Astrocyte (in vitro differentiated cells and primary cell): ENCODE data around the gene CCNA1. TPM values are rescaled to one million over a fixed set of nuclear protein-coding genes. Genes with fewer than 3 reads are reported as not detected.

Source experiments
- DNase-seq: peaks from one replicate; pipeline ENCODE4 v3.0.0-alpha.2; 2010; ENCODE audit warnings: low read depth
- FAIRE-seq: peaks from 2 replicates; lab custom pipeline; 2011; peaks lifted over from hg19 to GRCh38; lab: Jason Lieb, UNC
- H2AFZ ChIP-seq: 2 replicates; pipeline ENCODE4 v1.6.0; 2012; ENCODE audit warnings: low read depth, low read length, inconsistent platforms
- H3K27ac ChIP-seq: 2 replicates; pipeline ENCODE4 v1.5.1; 2011; ENCODE audit warnings: low read depth, low read length, inconsistent platforms
- H3K27me3 ChIP-seq: 2 replicates; pipeline ENCODE4 v1.6.0; 2011; ENCODE audit warnings: low read length, inconsistent platforms; ENCODE audit not compliant: insufficient read depth
- H3K36me3 ChIP-seq: 2 replicates; pipeline ENCODE4 v1.5.1; 2011; ENCODE audit warnings: low read length, inconsistent platforms; ENCODE audit not compliant: insufficient read depth
- H3K4me1 ChIP-seq: 2 replicates; pipeline ENCODE4 v1.5.1; 2011; ENCODE audit warnings: low read length, inconsistent platforms; ENCODE audit not compliant: insufficient read depth
- H3K4me2 ChIP-seq: 2 replicates; pipeline ENCODE4 v1.6.0; 2012; ENCODE audit warnings: low read length, inconsistent platforms
- H3K4me3 ChIP-seq: 2 replicates; pipeline ENCODE4 v1.5.1; 2011; ENCODE audit warnings: low read depth, mild to moderate bottlenecking, low read length, inconsistent platforms; ENCODE audit not compliant: insufficient read depth
- H3K79me2 ChIP-seq: 2 replicates; pipeline ENCODE4 v1.6.0; 2012; ENCODE audit warnings: mild to moderate bottlenecking, low read length, inconsistent platforms; ENCODE audit not compliant: insufficient read depth
- H3K9ac ChIP-seq: 2 replicates; pipeline ENCODE4 v1.6.0; 2012; ENCODE audit warnings: mild to moderate bottlenecking, low read length, inconsistent platforms
- H3K9me3 ChIP-seq: 2 replicates; pipeline ENCODE4 v1.5.1; 2012; ENCODE audit warnings: low read depth, mild to moderate bottlenecking, low read length, inconsistent platforms; ENCODE audit not compliant: insufficient read depth
- H4K20me1 ChIP-seq: 2 replicates; pipeline ENCODE4 v1.6.0; 2012; ENCODE audit warnings: low read length, inconsistent platforms; ENCODE audit not compliant: insufficient read depth
- H3K27ac Mint-ChIP-seq: one replicate; pipeline ENCODE4 v1.8.0; 2021; ENCODE audit warnings: mild to moderate bottlenecking, mixed read lengths; ENCODE audit not compliant: unreplicated experiment
- H3K27me3 Mint-ChIP-seq: one replicate; pipeline ENCODE4 v1.8.0; 2021; ENCODE audit warnings: low read depth, mixed read lengths; ENCODE audit not compliant: unreplicated experiment
- H3K36me3 Mint-ChIP-seq: one replicate; pipeline ENCODE4 v1.8.0; 2021; ENCODE audit warnings: low read depth, mixed read lengths; ENCODE audit not compliant: unreplicated experiment
- H3K4me1 Mint-ChIP-seq: one replicate; pipeline ENCODE4 v1.8.0; 2021; ENCODE audit warnings: low read depth, mixed read lengths; ENCODE audit not compliant: unreplicated experiment
- H3K4me3 Mint-ChIP-seq: one replicate; pipeline ENCODE4 v1.8.0; 2021; ENCODE audit warnings: mild to moderate bottlenecking, moderate library complexity, mixed read lengths; ENCODE audit not compliant: unreplicated experiment
- H3K9me3 Mint-ChIP-seq: one replicate; pipeline ENCODE4 v1.8.0; 2021; ENCODE audit warnings: mild to moderate bottlenecking, mixed read lengths; ENCODE audit not compliant: unreplicated experiment
- CTCF ChIP-seq: IDR thresholded peaks from 2 replicates; pipeline ENCODE4 v1.5.1; 2011; ENCODE audit warnings: low read depth, mild to moderate bottlenecking, inconsistent platforms, low read length, moderate library complexity; ENCODE audit not compliant: insufficient read depth
- EZH2 ChIP-seq: IDR thresholded peaks from 2 replicates; pipeline ENCODE4 v1.6.1; 2012; ENCODE audit warnings: mild to moderate bottlenecking, low read length, inconsistent platforms; ENCODE audit not compliant: insufficient read depth
- total RNA-seq: library from RNA; stranded (reverse); gene quantifications from 2 replicates; pipeline ENCODE4 v1.2.1, GENCODE V29; 2021

The CCNA1 gene
- total RNA-seq, 1 donor from 2014 or later: 0.91 TPM

DNA sequence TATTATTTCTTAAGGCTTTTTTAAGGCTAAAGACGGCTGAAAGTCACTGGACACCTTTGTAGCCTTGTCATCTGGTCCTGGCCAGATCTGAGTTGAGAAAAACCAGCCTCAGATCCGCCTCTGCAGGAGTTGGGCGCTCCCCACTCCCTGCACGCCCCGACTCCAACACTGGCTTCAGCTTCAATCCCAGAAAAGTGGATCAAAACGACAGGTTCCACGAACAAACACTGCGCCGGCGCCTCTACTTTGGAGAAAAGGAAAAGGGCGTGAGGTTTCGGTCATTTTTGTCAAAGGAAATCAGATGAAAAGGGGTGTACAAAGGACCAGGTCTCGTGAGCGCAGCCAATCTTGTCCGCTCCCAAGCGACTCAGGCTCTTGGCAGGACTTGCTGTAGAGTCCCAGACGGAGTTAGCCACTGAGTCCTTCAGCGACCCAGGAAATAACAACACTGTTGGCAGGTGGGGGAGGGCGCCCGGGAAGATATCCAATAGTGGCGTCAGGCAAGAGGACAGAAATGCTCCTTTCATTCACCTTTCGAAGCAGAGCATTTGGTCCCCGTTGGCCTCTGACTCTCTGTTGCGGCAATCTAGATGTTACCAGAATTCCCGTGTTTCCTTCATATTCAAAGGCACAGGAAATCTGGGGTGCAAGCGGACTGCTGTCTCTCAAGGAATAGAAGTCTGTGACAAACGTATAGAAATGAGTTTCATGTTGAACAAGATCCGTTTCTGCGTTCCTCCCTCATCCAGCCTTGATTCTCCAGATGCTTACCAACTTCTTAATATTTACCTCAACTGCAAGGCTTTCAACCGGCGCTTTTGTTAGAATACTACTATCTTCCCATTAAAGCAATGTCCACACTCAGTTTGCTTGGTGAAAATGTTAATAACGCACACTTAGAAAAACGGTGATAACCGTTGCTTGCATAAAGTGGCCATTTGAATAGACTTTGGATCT is 1.8 kb upstream of the CCNA1 start:
- Histone ChIP-seq H3K4me3 (peak overlapping the region; percentile 64), H3K27me3 (peaks cover 28% of the 10 kb centered on the region), H3K4me2 (peak overlapping the region; percentile 97), H4K20me1 (no peaks in the 10 kb centered on the region), H3K9me3 (peaks cover 4% of the 10 kb centered on the region), H3K9ac (peak overlapping the region; percentile 10), H2AFZ (peak overlapping the region; percentile 64), H3K4me1 (peaks cover 18% of the 10 kb centered on the region), H3K36me3 (no peaks in the 10 kb centered on the region), H3K27ac (no peak overlapping the region), H3K79me2 (no peaks in the 10 kb centered on the region)
- no peaks in the 10 kb centered on the region for H3K36me3 Mint-ChIP-seq
- DNase-seq (no peak), FAIRE-seq (no peak)
- H3K27me3 Mint-ChIP-seq: peaks cover 45% of the 10 kb centered on the region
- no peak for TF ChIP-seq CTCF
- no peak for TF ChIP-seq EZH2
- H3K4me1 Mint-ChIP-seq: peaks cover 4% of the 10 kb centered on the region
- peak overlapping the region; percentile 61 for H3K4me3 Mint-ChIP-seq
- H3K27ac Mint-ChIP-seq: no peak overlapping the region
- H3K9me3 Mint-ChIP-seq: peaks cover 2% of the 10 kb centered on the region

DNA sequence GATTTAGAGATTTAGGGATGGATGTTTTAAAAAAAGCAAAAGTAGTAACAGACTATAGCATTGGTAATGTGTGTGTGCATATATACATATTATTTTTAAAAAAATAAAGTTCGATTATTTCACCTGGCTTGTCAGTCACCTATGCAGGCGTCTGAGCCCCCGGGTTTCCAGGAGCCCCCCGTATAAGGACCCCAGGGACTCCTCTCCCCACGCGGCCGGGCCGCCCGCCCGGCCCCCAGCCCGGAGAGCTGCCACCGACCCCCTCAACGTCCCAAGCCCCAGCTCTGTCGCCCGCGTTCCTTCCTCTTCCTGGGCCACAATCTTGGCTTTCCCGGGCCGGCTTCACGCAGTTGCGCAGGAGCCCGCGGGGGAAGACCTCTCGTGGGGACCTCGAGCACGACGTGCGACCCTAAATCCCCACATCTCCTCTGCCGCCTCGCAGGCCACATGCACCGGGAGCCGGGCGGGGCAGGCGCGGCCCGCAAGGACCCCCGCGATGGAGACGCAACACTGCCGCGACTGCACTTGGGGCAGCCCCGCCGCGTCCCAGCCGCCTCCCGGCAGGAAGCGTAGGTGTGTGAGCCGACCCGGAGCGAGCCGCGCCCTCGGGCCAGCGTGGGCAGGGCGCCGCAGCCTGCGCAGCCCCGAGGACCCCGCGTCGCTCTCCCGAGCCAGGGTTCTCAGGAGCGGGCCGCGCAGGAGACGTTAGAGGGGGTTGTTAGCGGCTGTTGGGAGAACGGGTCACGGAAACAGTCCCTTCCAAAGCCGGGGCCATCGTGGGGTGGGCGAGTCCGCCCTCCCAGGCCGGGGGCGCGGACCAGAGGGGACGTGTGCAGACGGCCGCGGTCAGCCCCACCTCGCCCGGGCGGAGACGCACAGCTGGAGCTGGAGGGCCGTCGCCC is 840 bp upstream of the CCNA1 start:
- no peaks in the 10 kb centered on the region for H3K36me3 Mint-ChIP-seq
- no peak overlapping the region for H3K27ac ChIP-seq
- H3K9ac ChIP-seq: peak overlapping the region; percentile 58
- H3K9me3 Mint-ChIP-seq: no peaks in the 10 kb centered on the region
- TF ChIP-seq EZH2 (peak; percentile 99), CTCF (no peak)
- peak overlapping the region; percentile 61 for H3K4me3 Mint-ChIP-seq
- H3K9me3 ChIP-seq: no peaks in the 10 kb centered on the region
- DNase-seq: no peak
- H4K20me1 ChIP-seq: no peaks in the 10 kb centered on the region
- H2AFZ ChIP-seq: peak overlapping the region; percentile 95
- H3K27me3 Mint-ChIP-seq: peaks cover 47% of the 10 kb centered on the region
- no peak for FAIRE-seq
- peak overlapping the region; percentile 64 for H3K4me3 ChIP-seq
- H3K79me2 ChIP-seq: no peaks in the 10 kb centered on the region
- H3K4me2 ChIP-seq: peak overlapping the region; percentile 97
- H3K27ac Mint-ChIP-seq: no peak overlapping the region
- peaks cover 28% of the 10 kb centered on the region for H3K27me3 ChIP-seq
- peaks cover 4% of the 10 kb centered on the region for H3K4me1 Mint-ChIP-seq
- H3K4me1 ChIP-seq: peaks cover 18% of the 10 kb centered on the region
- H3K36me3 ChIP-seq: no peaks in the 10 kb centered on the region
